ENCODE results near the gene CYP26C1.

Gene CYP26C1

GRCh38 chr10:93080350-93081046 is 19.9 kb downstream of the CYP26C1 start:
- Histone ChIP-seq H3K9me3 (ENCODE audit: control insufficient read depth, insufficient read depth, low read length) (no peaks in the 10 kb centered on the region), H3K4me1 (ENCODE audit: control insufficient read depth, insufficient read depth, low read length) (peaks cover 17% of the 10 kb centered on the region), H3K27ac (ENCODE audit: low read depth, low read length) (peak overlapping the region; percentile 45), H3K36me3 (ENCODE audit: control insufficient read depth, insufficient read depth, low read length) (peaks cover 14% of the 10 kb centered on the region), H3K27me3 (ENCODE audit: control insufficient read depth, insufficient read depth, low read length) (peaks cover 34% of the 10 kb centered on the region), H3K4me3 (ENCODE audit: low read depth, low read length) (no peak overlapping the region), H3K9ac (ENCODE audit: low read depth, low read length) (no peak overlapping the region)

- Histone ChIP-seq H3K36me3 (ENCODE audit: control insufficient read depth, insufficient read depth, low read length) (peaks cover 14% of the 10 kb centered on the region), H3K9me3 (ENCODE audit: control insufficient read depth, insufficient read depth, low read length) (no peaks in the 10 kb centered on the region), H3K27ac (ENCODE audit: low read depth, low read length) (no peak overlapping the region), H3K9ac (ENCODE audit: low read depth, low read length) (no peak overlapping the region), H3K27me3 (ENCODE audit: control insufficient read depth, insufficient read depth, low read length) (peaks cover 26% of the 10 kb centered on the region), H3K4me1 (ENCODE audit: control insufficient read depth, insufficient read depth, low read length) (peaks cover 11% of the 10 kb centered on the region), H3K4me3 (ENCODE audit: low read depth, low read length) (no peak overlapping the region)
Measured at GRCh38 chr10:93081318-93081717, 20.7 kb downstream of the CYP26C1 start.

GRCh38 chr10:93081834-93082233 is 21.2 kb downstream of the CYP26C1 start:
- no peaks in the 10 kb centered on the region for H3K9me3 ChIP-seq (ENCODE audit: control insufficient read depth, insufficient read depth, low read length)
- peaks cover 20% of the 10 kb centered on the region for H3K27me3 ChIP-seq (ENCODE audit: control insufficient read depth, insufficient read depth, low read length)
- H3K36me3 ChIP-seq (ENCODE audit: control insufficient read depth, insufficient read depth, low read length), result peaks cover 9% of the 10 kb centered on the region
- no peak overlapping the region for H3K4me3 ChIP-seq (ENCODE audit: low read depth, low read length)
- H3K9ac ChIP-seq (ENCODE audit: low read depth, low read length), result no peak overlapping the region
- no peak overlapping the region for H3K27ac ChIP-seq (ENCODE audit: low read depth, low read length)
- H3K4me1 ChIP-seq (ENCODE audit: control insufficient read depth, insufficient read depth, low read length), result peaks cover 5% of the 10 kb centered on the region

- Histone ChIP-seq H3K4me3 (ENCODE audit: low read depth, low read length) (no peak overlapping the region), H3K27ac (ENCODE audit: low read depth, low read length) (no peak overlapping the region), H3K9me3 (ENCODE audit: control insufficient read depth, insufficient read depth, low read length) (no peaks in the 10 kb centered on the region), H3K9ac (ENCODE audit: low read depth, low read length) (no peak overlapping the region), H3K27me3 (ENCODE audit: control insufficient read depth, insufficient read depth, low read length) (peaks cover 7% of the 10 kb centered on the region; the same call in 1 of the 2 replicates), H3K36me3 (ENCODE audit: control insufficient read depth, insufficient read depth, low read length) (no peaks in the 10 kb centered on the region), H3K4me1 (ENCODE audit: control insufficient read depth, insufficient read depth, low read length) (peaks cover 19% of the 10 kb centered on the region)
Measured at GRCh38 chr10:93083743-93084539, 23.3 kb downstream of the CYP26C1 start.

GRCh38 chr10:93085272-93085859 is 24.8 kb downstream of the CYP26C1 start:
- Histone ChIP-seq H3K9ac (ENCODE audit: low read depth, low read length) (no peak overlapping the region), H3K9me3 (ENCODE audit: control insufficient read depth, insufficient read depth, low read length) (no peaks in the 10 kb centered on the region), H3K36me3 (ENCODE audit: control insufficient read depth, insufficient read depth, low read length) (no peaks in the 10 kb centered on the region), H3K27me3 (ENCODE audit: control insufficient read depth, insufficient read depth, low read length) (no peaks in the 10 kb centered on the region), H3K4me1 (ENCODE audit: control insufficient read depth, insufficient read depth, low read length) (peaks cover 14% of the 10 kb centered on the region), H3K4me3 (ENCODE audit: low read depth, low read length) (no peak overlapping the region), H3K27ac (ENCODE audit: low read depth, low read length) (no peak overlapping the region)

GRCh38 chr10:93086289-93086688 is 25.7 kb downstream of the CYP26C1 start:
- H3K4me3 ChIP-seq (ENCODE audit: low read depth, low read length), result no peak overlapping the region
- no peaks in the 10 kb centered on the region for H3K27me3 ChIP-seq (ENCODE audit: control insufficient read depth, insufficient read depth, low read length)
- H3K4me1 ChIP-seq (ENCODE audit: control insufficient read depth, insufficient read depth, low read length), result peaks cover 14% of the 10 kb centered on the region
- no peak overlapping the region for H3K27ac ChIP-seq (ENCODE audit: low read depth, low read length)
- H3K36me3 ChIP-seq (ENCODE audit: control insufficient read depth, insufficient read depth, low read length), result no peaks in the 10 kb centered on the region
- H3K9me3 ChIP-seq (ENCODE audit: control insufficient read depth, insufficient read depth, low read length), result no peaks in the 10 kb centered on the region
- no peak overlapping the region for H3K9ac ChIP-seq (ENCODE audit: low read depth, low read length)

GRCh38 chr10:93087846-93088245 is 27.2 kb downstream of the CYP26C1 start:
- peak overlapping the region; percentile 36 for H3K27ac ChIP-seq (ENCODE audit: low read depth, low read length)
- peaks cover 14% of the 10 kb centered on the region for H3K4me1 ChIP-seq (ENCODE audit: control insufficient read depth, insufficient read depth, low read length)
- H3K9me3 ChIP-seq (ENCODE audit: control insufficient read depth, insufficient read depth, low read length), result no peaks in the 10 kb centered on the region
- no peak overlapping the region for H3K4me3 ChIP-seq (ENCODE audit: low read depth, low read length)
- H3K36me3 ChIP-seq (ENCODE audit: control insufficient read depth, insufficient read depth, low read length), result no peaks in the 10 kb centered on the region
- no peak overlapping the region for H3K9ac ChIP-seq (ENCODE audit: low read depth, low read length)
- no peaks in the 10 kb centered on the region for H3K27me3 ChIP-seq (ENCODE audit: control insufficient read depth, insufficient read depth, low read length)

GRCh38 chr10:93088466-93088865 is 27.9 kb downstream of the CYP26C1 start:
- H3K4me3 ChIP-seq (ENCODE audit: low read depth, low read length), result no peak overlapping the region
- H3K27ac ChIP-seq (ENCODE audit: low read depth, low read length), result no peak overlapping the region
- no peak overlapping the region for H3K9ac ChIP-seq (ENCODE audit: low read depth, low read length)
- H3K4me1 ChIP-seq (ENCODE audit: control insufficient read depth, insufficient read depth, low read length), result peaks cover 14% of the 10 kb centered on the region
- H3K9me3 ChIP-seq (ENCODE audit: control insufficient read depth, insufficient read depth, low read length), result no peaks in the 10 kb centered on the region
- no peaks in the 10 kb centered on the region for H3K36me3 ChIP-seq (ENCODE audit: control insufficient read depth, insufficient read depth, low read length)
- H3K27me3 ChIP-seq (ENCODE audit: control insufficient read depth, insufficient read depth, low read length), result no peaks in the 10 kb centered on the region

- Histone ChIP-seq H3K36me3 (ENCODE audit: control insufficient read depth, insufficient read depth, low read length) (no peaks in the 10 kb centered on the region), H3K27ac (ENCODE audit: low read depth, low read length) (no peak overlapping the region), H3K9ac (ENCODE audit: low read depth, low read length) (no peak overlapping the region), H3K4me3 (ENCODE audit: low read depth, low read length) (no peak overlapping the region), H3K27me3 (ENCODE audit: control insufficient read depth, insufficient read depth, low read length) (no peaks in the 10 kb centered on the region), H3K4me1 (ENCODE audit: control insufficient read depth, insufficient read depth, low read length) (peaks cover 14% of the 10 kb centered on the region), H3K9me3 (ENCODE audit: control insufficient read depth, insufficient read depth, low read length) (no peaks in the 10 kb centered on the region)
Measured at GRCh38 chr10:93090619-93091018, 30.0 kb downstream of the CYP26C1 start.

- H3K36me3 ChIP-seq (ENCODE audit: control insufficient read depth, insufficient read depth, low read length), result no peaks in the 10 kb centered on the region
- peaks cover 14% of the 10 kb centered on the region for H3K4me1 ChIP-seq (ENCODE audit: control insufficient read depth, insufficient read depth, low read length)
- no peaks in the 10 kb centered on the region for H3K9me3 ChIP-seq (ENCODE audit: control insufficient read depth, insufficient read depth, low read length)
- no peak overlapping the region for H3K9ac ChIP-seq (ENCODE audit: low read depth, low read length)
- no peak overlapping the region for H3K4me3 ChIP-seq (ENCODE audit: low read depth, low read length)
- no peak overlapping the region for H3K27ac ChIP-seq (ENCODE audit: low read depth, low read length)
- H3K27me3 ChIP-seq (ENCODE audit: control insufficient read depth, insufficient read depth, low read length), result no peaks in the 10 kb centered on the region
Measured at GRCh38 chr10:93091960-93092359, 31.4 kb downstream of the CYP26C1 start.

- no peak overlapping the region for H3K4me3 ChIP-seq (ENCODE audit: low read depth, low read length)
- no peaks in the 10 kb centered on the region for H3K27me3 ChIP-seq (ENCODE audit: control insufficient read depth, insufficient read depth, low read length)
- H3K36me3 ChIP-seq (ENCODE audit: control insufficient read depth, insufficient read depth, low read length), result no peaks in the 10 kb centered on the region
- no peak overlapping the region for H3K27ac ChIP-seq (ENCODE audit: low read depth, low read length)
- no peaks in the 10 kb centered on the region for H3K9me3 ChIP-seq (ENCODE audit: control insufficient read depth, insufficient read depth, low read length)
- H3K9ac ChIP-seq (ENCODE audit: low read depth, low read length), result no peak overlapping the region
- no peaks in the 10 kb centered on the region; the same call in 1 of the 2 replicates for H3K4me1 ChIP-seq (ENCODE audit: control insufficient read depth, insufficient read depth, low read length)
Measured at GRCh38 chr10:93095225-93095624, 34.6 kb downstream of the CYP26C1 start.

Measured in HUES48 (cell line).